HG03442 (cell line): Measurements from ENCODE around the gene NCSTN.

Source experiments
- ATAC-seq: cut with Tn5 transposase; IDR thresholded peaks from one replicate; pipeline ENCODE4 v1.9.1; 2021; ENCODE audit warnings: mild to moderate bottlenecking, moderate library complexity; ENCODE audit not compliant: unreplicated experiment

The NCSTN gene

DNA sequence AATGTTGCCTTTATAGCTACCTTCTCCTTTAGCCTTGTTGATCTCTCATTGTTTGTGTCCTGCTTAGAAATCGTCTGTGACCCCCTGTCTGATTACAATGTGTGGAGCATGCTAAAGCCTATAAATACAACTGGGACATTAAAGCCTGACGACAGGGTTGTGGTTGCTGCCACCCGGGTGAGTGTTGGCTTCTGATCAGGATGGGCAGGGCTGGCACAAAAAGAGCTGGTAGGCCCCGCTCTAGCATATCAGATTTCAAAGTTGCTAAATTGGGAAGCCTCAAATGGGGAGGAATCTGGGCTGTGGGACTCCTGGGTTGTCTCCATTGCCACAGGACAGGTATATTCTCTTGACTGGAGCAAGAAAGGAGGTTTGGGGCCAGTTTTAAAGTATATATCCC, 8.4 kb downstream of the NCSTN start:
- no peak for ATAC-seq

- ATAC-seq, result no peak
Measured at GRCh38 chr1:160352555-160352954, 9.4 kb downstream of the NCSTN start.

DNA sequence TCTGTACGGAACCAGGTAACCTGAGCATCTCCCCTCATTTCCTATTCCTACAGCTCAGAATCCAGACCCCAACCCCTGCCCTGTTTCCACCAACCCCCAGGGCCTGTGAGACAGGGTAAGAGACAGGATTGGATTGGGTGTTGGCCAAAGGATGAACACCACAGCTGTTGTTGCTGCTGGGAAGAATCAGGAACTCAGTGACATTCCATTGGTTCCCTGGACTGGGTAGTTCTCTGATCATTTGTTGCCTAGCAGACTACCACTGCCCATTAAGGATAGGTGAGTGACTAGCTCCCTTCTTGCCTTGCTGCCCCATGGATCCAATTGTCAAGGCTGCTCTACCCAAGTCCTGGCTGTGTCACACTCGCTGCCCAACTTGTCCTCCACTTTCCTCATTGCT, 10.0 kb downstream of the NCSTN start:
- ATAC-seq, result no peak

DNA sequence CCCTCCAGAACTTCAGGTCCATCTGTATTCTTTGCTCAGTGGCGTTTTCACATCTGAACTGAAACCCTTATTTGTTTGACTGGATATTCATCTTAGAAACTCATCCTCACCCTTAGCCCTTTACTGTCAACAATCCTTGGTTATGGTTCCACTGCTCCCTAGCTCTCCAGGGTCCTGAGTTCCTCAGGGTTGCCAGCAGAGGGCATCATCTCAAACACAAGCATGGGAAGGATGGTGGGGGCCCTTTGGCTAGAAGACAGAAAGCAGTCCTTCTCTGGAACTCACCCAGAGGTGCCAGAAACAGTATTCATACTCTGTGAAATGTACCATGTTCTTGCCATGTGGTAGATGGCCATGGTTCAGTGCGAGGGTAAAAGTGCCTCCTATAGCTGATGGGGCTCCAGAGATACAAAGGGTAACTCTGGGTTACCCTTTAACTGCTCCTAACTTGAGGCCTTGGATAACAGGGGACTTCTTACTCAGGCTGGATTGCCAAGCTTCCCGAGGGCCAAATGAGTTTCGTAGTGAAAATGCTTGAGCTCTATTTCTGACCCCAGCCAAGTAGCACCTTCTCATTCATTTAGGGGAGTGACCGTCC, 11.3 kb downstream of the NCSTN start:
- no peak for ATAC-seq

GRCh38 chr1:160357286-160358002, 14.3 kb downstream of the NCSTN start:
- ATAC-seq, result no peak

GRCh38 chr1:160358073-160358472, 14.9 kb downstream of the NCSTN start:
- ATAC-seq, result no peak

GRCh38 chr1:160359559-160360226, 16.5 kb downstream of the NCSTN start:
- ATAC-seq, result no peak

GRCh38 chr1:160360227-160360695, 17.1 kb downstream of the NCSTN start:
- ATAC-seq, result no peak

DNA sequence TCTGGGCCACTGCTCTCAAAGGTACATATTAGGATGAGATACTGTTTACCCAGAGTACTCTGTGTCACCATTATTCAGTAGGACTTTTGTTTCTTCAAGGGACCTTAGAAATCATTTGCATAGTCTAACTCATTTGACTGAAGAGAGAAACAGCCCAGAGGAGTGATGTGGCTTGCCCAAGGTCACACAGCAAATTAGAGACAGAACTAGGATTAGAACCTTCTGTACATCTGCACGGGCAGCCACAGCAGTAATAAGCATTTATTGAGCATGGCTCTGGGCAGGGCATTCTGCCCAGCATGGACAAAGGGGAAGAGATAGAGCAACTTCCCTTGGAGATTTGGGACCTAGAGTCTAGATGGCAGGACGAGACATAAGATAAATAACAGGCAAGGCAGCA, 18.0 kb downstream of the NCSTN start:
- no peak for ATAC-seq

GRCh38 chr1:160361814-160362167, 18.6 kb downstream of the NCSTN start:
- no peak for ATAC-seq

GRCh38 chr1:160362168-160362957, 19.2 kb downstream of the NCSTN start:
- ATAC-seq, result no peak

- ATAC-seq, result no peak
Measured at GRCh38 chr1:160363010-160363409, 19.8 kb downstream of the NCSTN start.

DNA sequence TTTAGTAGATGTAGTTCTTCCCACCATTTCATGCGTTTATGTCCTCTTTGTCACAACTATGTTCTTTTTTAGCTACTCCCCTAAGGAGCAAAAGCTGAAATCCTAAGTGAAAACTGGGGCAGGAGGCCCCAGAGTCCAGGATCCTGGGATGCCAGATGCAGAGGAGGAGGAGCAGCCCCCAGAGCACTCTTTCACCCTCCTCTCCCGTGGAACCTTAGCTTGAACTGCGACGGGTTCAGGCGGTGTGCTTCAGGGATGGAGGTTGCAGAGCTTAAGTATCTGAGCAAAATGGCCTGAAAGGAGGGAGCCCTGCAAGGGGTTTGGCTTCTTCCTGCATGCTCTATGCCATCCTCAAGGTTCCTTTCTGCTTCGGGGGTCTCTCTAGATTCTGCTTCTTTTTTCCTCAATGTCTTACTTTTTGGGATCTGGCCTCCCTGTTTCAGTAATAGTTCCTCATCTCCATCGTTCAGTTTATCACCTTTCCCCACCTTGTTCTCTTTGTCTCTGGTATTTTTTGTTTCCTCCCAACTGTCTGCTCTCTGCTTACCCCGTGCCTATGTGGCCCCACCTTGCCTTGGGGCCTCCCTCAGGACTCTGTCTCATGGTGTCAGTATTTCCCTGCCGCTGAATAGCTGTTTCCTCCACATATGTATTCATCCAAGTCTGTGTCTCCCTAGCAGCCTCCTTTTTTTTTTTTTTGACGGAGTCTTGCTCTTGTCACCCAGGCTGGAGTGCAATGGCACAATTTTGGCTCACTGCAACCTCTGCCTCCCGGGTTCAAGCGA, 21.0 kb downstream of the NCSTN start:
- ATAC-seq, result no peak

DNA sequence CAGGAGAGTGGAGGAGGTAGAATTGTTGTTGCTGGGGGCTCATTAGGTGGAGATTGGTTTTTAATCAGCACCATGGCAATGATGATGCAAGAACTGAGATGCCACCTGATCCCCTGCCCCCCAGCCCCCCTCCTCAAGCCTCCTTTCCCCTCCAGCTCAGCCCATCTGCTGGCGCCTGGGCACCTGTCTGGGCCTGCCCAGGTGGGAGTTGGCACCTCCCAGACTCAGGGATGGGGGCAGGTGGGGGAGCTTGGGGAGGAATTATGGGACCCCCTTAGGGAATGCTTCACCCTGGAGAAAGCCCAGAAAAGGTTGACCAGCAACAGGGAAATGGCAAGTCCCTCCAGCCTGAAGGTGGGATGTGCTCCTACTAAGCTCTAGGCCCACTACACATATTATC, 22.1 kb downstream of the NCSTN start:
- ATAC-seq, result no peak

DNA sequence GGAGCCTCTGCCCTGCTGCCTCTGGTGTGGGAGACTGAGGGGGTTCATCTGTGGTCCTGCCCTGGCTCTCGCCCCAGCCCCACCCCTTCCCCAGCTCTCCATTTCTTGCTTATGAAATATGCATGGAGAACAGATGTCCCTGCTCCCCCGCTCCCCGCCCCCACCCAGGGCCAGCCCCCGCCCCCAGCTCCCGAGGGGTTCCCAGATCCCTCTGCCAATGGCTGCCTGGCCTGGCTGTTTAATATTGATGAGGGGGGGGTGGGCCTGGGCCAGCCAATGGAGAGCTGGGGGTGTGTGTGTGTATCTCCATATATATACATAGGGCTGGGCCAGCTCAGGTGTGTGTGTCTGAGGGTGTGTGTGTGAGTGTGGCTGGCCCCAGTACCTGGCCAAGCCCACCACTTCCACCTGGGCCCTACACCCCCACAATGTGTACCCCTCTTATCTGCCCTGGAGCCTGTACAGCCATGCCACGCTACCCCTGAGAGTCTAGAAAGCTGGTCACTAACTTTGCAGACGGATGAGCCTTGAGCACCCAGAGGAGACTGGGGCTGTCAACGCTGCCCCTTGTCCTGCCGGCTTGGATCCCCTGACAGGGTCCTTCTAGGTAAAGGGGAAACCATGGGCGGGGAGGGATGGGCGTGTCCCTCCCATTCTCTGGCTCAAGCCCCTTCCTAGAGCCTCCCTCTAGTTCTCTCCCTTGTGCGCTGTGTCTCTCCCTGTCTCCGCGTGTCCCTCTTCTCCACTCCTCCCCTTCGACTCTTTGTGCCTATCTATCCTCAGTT, 23.7 kb downstream of the NCSTN start, which contains the start of gene NHLH1:
Gene NHLH1 (plus strand): TSS at position 341 of the 785 bp plus-strand sequence. CDS start 3,661 bp downstream, outside the sequence.
- ATAC-seq, result no peak

GRCh38 chr1:160367516-160367900, 24.3 kb downstream of the NCSTN start:
- no peak for ATAC-seq

DNA sequence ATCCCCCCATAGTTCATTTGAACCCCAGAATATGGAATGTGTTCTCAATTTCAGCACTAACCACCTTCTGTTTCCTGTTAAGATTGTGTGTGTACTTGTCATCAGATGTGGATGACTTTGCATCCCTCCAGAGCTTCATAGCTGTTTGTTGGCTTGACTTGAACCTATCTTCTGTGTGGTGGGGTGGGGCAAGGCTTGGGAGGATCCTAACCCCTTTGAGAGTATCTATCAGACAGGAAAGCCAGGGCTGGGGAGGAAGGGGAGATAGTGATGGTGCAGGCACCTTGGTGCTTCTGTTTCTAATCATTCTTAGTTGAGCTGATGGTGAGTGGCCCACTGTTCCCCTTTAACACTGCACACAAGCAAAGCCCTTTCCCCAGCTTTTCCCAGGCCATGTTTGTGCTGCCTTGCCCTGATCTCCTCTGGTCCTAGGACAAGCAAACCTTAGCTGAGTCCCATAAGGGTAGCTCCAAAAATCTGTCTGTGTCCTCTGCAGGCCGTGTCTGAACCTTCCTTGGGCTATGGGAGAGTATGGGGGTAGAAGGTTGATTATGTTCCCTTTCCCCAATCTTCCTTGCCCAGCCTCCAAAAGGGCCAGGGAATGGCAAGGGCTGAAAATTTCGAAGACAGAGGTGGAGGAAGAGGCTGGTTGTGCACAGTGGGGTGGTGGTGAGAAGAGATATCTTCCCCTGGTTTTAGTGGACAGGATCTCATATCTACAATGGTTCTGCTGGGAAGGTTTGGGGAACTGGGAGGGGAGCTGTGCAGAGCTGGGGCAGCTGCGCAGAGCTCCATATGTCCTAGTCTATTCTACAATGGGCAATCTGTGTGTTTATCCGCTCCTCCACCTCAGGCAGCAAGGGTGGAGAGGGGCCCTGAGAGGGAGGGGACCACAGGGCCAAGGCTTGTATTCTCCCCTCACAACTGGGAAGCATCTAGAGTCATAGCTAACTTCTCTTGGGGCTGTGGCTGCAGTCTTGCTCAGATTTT, 25.0 kb downstream of the NCSTN start:
- no peak for ATAC-seq

DNA sequence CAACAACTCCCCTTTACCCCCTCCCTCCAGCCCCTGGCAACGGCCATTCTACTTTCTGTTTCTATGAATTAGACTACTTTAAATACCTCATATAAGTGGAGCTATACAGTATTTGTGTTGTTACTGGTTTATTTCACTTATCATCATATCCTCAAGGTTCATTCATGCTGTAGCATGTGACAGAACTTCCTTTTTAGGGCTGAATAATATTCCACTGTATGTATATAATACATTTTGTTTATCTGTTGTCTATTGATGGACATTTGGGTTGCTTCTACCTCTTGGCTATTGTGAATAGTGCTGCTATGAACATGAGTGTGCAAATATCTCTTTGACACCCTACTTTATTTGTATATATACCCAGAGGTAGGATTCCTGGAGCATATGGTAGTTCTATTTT, 25.9 kb downstream of the NCSTN start:
- ATAC-seq, result no peak
